ENCODE data around the gene C19orf25.
"Not testable (repeated sequence)": the region's sequence is repeated elsewhere in the genome, so short reads cannot be mapped to it uniquely, and the experiment has no call there.

Gene C19orf25

GRCh38 chr19:1523412-1524286, 44.6 kb upstream of the C19orf25 start, which contains the start of gene PLK5:
Gene PLK5 (plus strand): TSS chr19:1524077. CDS start chr19:1526997, 2,920 bp downstream.
- no peak within 1 kb of the TSS for H3K9ac ChIP-seq
- peaks cover 8 to 28% (median 21%) of the 10 kb centered on the region in 10 experiments for H3K4me1 ChIP-seq
- TF ChIP-seq Cebpa-rat (IDR thresholded peaks at IDR 0.05): no peak
- 0 out of 22 replicates have a peak, but pooled peaks cover 0 to 4% (median 0%) of the 10 kb centered on the region in 11 experiments for H3K9me3 ChIP-seq (replicated peaks in 1 of 11)
- peaks cover 20 to 36% (median 30%) of the 10 kb centered on the region in 11 experiments; a peak in 20 of 22 replicates for H3K27me3 ChIP-seq
- H3K27ac ChIP-seq: no peak within 1 kb of the TSS
- H3K4me2 ChIP-seq: no peak within 1 kb of the TSS
- H4K20me1 ChIP-seq: peaks cover 0 to 25% (median 0%) of the 10 kb centered on the region in 11 experiments; a peak in 2 of 22 replicates
- no peak within 1 kb of the TSS for H3K4me3 ChIP-seq
- no peaks in the 10 kb centered on the region for H3K36me3 ChIP-seq

GRCh38 chr19:1522838-1523237, 43.8 kb upstream of the C19orf25 start:
- Histone ChIP-seq H3K27me3 (peaks cover 20 to 36% (median 30%) of the 10 kb centered on the region in 11 experiments; a peak in 20 of 22 replicates), H3K9me3 (replicated peaks in 1 of 11) (0 out of 22 replicates have a peak, but pooled peaks cover 0 to 4% (median 0%) of the 10 kb centered on the region in 11 experiments), H3K27ac (no peak overlapping the region), H3K4me3 (no peak overlapping the region), H3K9ac (no peak overlapping the region), H3K4me1 (peaks cover 8 to 28% (median 21%) of the 10 kb centered on the region in 10 experiments), H3K36me3 (no peaks in the 10 kb centered on the region), H3K4me2 (no peak overlapping the region; a peak in 1 of 22 replicates), H4K20me1 (peaks cover 0 to 22% (median 0%) of the 10 kb centered on the region in 11 experiments; a peak in 2 of 22 replicates)
- no peak for TF ChIP-seq Cebpa-rat (IDR thresholded peaks at IDR 0.05)

- TF ChIP-seq Cebpa-rat (IDR thresholded peaks at IDR 0.05): no peak
- Histone ChIP-seq H3K27ac (no peak overlapping the region), H3K27me3 (peaks cover 20 to 36% (median 30%) of the 10 kb centered on the region in 11 experiments; a peak in 20 of 22 replicates), H4K20me1 (peaks cover 0 to 15% (median 0%) of the 10 kb centered on the region in 11 experiments; a peak in 1 of 22 replicates), H3K9ac (0 out of 22 replicates have a peak overlapping the region, but pooled peaks of 1 of the 11 experiments have one; percentile 33), H3K4me3 (no peak overlapping the region), H3K36me3 (no peaks in the 10 kb centered on the region), H3K4me2 (peak overlapping the region in 8 of 11 experiments; percentile 28 to 81 (median 70); a peak in 15 of 22 replicates), H3K9me3 (replicated peaks in 1 of 11) (0 out of 22 replicates have a peak, but pooled peaks cover 0 to 4% (median 0%) of the 10 kb centered on the region in 11 experiments), H3K4me1 (peaks cover 8 to 28% (median 21%) of the 10 kb centered on the region in 10 experiments)
Measured at GRCh38 chr19:1522061-1522460, 43.0 kb upstream of the C19orf25 start.

GRCh38 chr19:1521636-1522035, 42.6 kb upstream of the C19orf25 start:
- no peak for TF ChIP-seq Cebpa-rat (IDR thresholded peaks at IDR 0.05)
- Histone ChIP-seq H3K4me2 (peak overlapping the region in 8 of 11 experiments; percentile 28 to 81 (median 70); a peak in 16 of 22 replicates), H3K36me3 (no peaks in the 10 kb centered on the region), H3K9me3 (replicated peaks in 1 of 11) (0 out of 22 replicates have a peak, but pooled peaks cover 0 to 4% (median 0%) of the 10 kb centered on the region in 11 experiments), H3K27ac (no peak overlapping the region), H4K20me1 (peaks cover 0 to 14% (median 0%) of the 10 kb centered on the region in 11 experiments; a peak in 1 of 22 replicates), H3K4me1 (peaks cover 8 to 28% (median 21%) of the 10 kb centered on the region in 10 experiments), H3K9ac (peak overlapping the region in 2 of 11 experiments; percentile 13 to 33; a peak in 2 of 22 replicates), H3K4me3 (no peak overlapping the region), H3K27me3 (peaks cover 20 to 36% (median 30%) of the 10 kb centered on the region in 11 experiments; a peak in 20 of 22 replicates)

- H3K27ac ChIP-seq: no peak overlapping the region
- no peaks in the 10 kb centered on the region for H3K36me3 ChIP-seq
- H3K4me2 ChIP-seq: peak overlapping the region; percentile 55 to 83 (median 75)
- H4K20me1 ChIP-seq: peaks cover 0 to 6% (median 0%) of the 10 kb centered on the region in 11 experiments; a peak in 1 of 22 replicates
- peak overlapping the region in 3 of 11 experiments; percentile 6 to 53 (median 35); a peak in 3 of 22 replicates for H3K9ac ChIP-seq
- no peak overlapping the region for H3K4me3 ChIP-seq
- no peak for TF ChIP-seq Cebpa-rat (IDR thresholded peaks at IDR 0.05)
- H3K9me3 ChIP-seq (replicated peaks in 1 of 11): 0 out of 22 replicates have a peak, but pooled peaks cover 0 to 4% (median 0%) of the 10 kb centered on the region in 11 experiments
- H3K27me3 ChIP-seq: peaks cover 17 to 29% (median 25%) of the 10 kb centered on the region in 11 experiments; a peak in 20 of 22 replicates
- H3K4me1 ChIP-seq: peaks cover 8 to 28% (median 21%) of the 10 kb centered on the region in 10 experiments
Measured at GRCh38 chr19:1520203-1520780, 41.3 kb upstream of the C19orf25 start.

GRCh38 chr19:1519802-1520201, 40.8 kb upstream of the C19orf25 start:
- not testable (repeated sequence) for H3K36me3 ChIP-seq; H4K20me1 ChIP-seq; H3K9me3 ChIP-seq (replicated peaks in 1 of 11); H3K27ac ChIP-seq; H3K4me3 ChIP-seq
- H3K27me3 ChIP-seq: peaks cover 16 to 24% (median 20%) of the 10 kb centered on the region in 11 experiments; a peak in 19 of 22 replicates
- H3K4me2 ChIP-seq: peak overlapping the region; percentile 55 to 83 (median 75)
- peaks cover 8 to 28% (median 21%) of the 10 kb centered on the region in 10 experiments for H3K4me1 ChIP-seq
- H3K9ac ChIP-seq: peak overlapping the region in 2 of 11 experiments; percentile 6 to 35; a peak in 1 of 22 replicates

GRCh38 chr19:1518471-1518870, 39.5 kb upstream of the C19orf25 start:
- Histone ChIP-seq H4K20me1 (peaks cover 0 to 6% (median 0%) of the 10 kb centered on the region in 11 experiments; a peak in 1 of 22 replicates), H3K4me2 (no peak overlapping the region), H3K36me3 (no peaks in the 10 kb centered on the region), H3K9ac (no peak overlapping the region), H3K27me3 (peaks cover 9 to 20% (median 16%) of the 10 kb centered on the region in 11 experiments), H3K27ac (no peak overlapping the region), H3K9me3 (replicated peaks in 1 of 11) (no peaks in the 10 kb centered on the region), H3K4me3 (no peak overlapping the region), H3K4me1 (peaks cover 8 to 28% (median 21%) of the 10 kb centered on the region in 10 experiments)
- TF ChIP-seq Cebpa-rat (IDR thresholded peaks at IDR 0.05): no peak

GRCh38 chr19:1516395-1516753, 37.4 kb upstream of the C19orf25 start:
- peaks cover 8 to 28% (median 19%) of the 10 kb centered on the region in 10 experiments for H3K4me1 ChIP-seq
- H3K36me3 ChIP-seq: no peaks in the 10 kb centered on the region
- 0 out of 22 replicates have a peak, but pooled peaks cover 0 to 4% (median 0%) of the 10 kb centered on the region in 11 experiments for H3K9me3 ChIP-seq (replicated peaks in 1 of 11)
- H3K27ac ChIP-seq: no peak overlapping the region
- H3K9ac ChIP-seq: no peak overlapping the region
- peaks cover 0 to 16% (median 0%) of the 10 kb centered on the region in 11 experiments; a peak in 7 of 22 replicates for H4K20me1 ChIP-seq
- no peak overlapping the region for H3K4me2 ChIP-seq
- TF ChIP-seq Cebpa-rat (IDR thresholded peaks at IDR 0.05): no peak
- no peak overlapping the region for H3K4me3 ChIP-seq
- H3K27me3 ChIP-seq: peaks cover 24 to 30% (median 28%) of the 10 kb centered on the region in 11 experiments
